Astrocyte (in vitro differentiated cells and primary cell): ENCODE data around the gene SPRED1.

Source experiments
- CTCF ChIP-seq: IDR thresholded peaks from 2 replicates; pipeline ENCODE4 v1.5.1; 2011; ENCODE audit warnings: low read depth, mild to moderate bottlenecking, inconsistent platforms, low read length, moderate library complexity; ENCODE audit not compliant: insufficient read depth
- EZH2 ChIP-seq: IDR thresholded peaks from 2 replicates; pipeline ENCODE4 v1.6.1; 2012; ENCODE audit warnings: mild to moderate bottlenecking, low read length, inconsistent platforms; ENCODE audit not compliant: insufficient read depth

- TF ChIP-seq CTCF = no peak
- TF ChIP-seq EZH2 = no peak
These were observed 148.5 kb downstream of the SPRED1 start for GRCh38 chr15:38401106-38401505.
